ENCODE results near the gene BAHD1. TPM values are rescaled to one million over a fixed set of nuclear protein-coding genes. Genes with fewer than 3 reads are reported as not detected.
A peak's percentile ranks its signal among the peaks of the same experiment; 100 is the strongest.

BAHD1 gene
- total RNA-seq, 1 donor from 2014 or later, result 29.8 TPM

- peaks cover 24% of the 10 kb centered on the region for H3K4me1 ChIP-seq
- intact Hi-C loops (cut with DNase I), result no loop called here
- no peaks in the 10 kb centered on the region for H3K9me3 ChIP-seq
- peaks cover 30% of the 10 kb centered on the region for H3K27me3 ChIP-seq
- DNase-seq (no peak), ATAC-seq (no peak)
- H3K36me3 ChIP-seq, result no peaks in the 10 kb centered on the region
- H3K4me3 ChIP-seq, result peak overlapping the region; percentile 33
- no peak overlapping the region for H3K27ac ChIP-seq
- no peak for TF ChIP-seq CTCF (IDR thresholded peaks at IDR 0.05)
These were observed 4.4 kb upstream of the BAHD1 start for GRCh38 chr15:40436116-40436891.

DNA sequence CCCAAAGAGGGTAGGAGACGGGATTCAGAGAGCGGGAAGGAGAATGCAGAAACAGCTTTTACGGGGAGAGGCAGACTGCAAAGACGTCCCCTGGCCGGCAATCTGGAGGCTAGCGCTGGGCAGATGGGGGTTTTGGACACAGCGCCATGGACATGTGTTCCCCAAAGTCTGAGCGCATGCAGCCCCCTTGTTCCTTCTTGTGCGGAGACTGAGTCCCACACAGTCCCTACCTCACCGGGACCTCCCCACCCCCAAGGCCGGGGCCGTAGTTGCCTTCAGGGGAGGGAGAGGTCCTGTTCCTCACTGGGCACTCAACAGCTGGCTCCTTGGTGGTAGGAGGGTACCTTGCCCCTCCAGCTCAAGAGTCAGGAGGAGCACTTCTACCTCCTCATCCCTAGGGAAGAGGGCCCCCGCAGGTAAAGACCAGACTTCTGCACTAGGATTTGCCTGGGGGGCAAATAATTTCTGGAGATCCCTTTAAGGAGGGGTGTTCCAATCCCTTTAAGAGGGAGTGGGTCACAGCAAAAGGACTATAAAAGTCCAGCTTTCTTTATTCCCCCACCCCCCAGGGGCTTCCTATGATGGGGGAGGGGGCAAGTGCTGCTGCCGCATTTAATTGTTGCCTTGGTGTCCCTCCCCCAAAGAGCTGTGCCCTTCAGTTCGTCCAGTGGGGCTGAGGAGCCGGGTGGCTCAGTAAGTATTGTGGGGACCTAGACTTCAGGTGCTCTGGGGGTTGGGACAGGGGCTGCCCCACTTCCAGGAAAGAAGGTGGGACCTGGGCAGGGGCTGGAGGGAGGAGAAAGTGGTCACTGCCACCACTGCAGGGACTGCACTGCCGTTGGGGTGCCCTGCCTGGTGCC lies 3.6 kb upstream of the BAHD1 start:
- no peak for DNase-seq
- Histone ChIP-seq H3K9me3 (no peaks in the 10 kb centered on the region), H3K27me3 (peaks cover 30% of the 10 kb centered on the region), H3K4me1 (peaks cover 24% of the 10 kb centered on the region), H3K36me3 (no peaks in the 10 kb centered on the region), H3K27ac (no peak overlapping the region), H3K4me3 (peak overlapping the region; percentile 33)
- intact Hi-C loops (cut with DNase I), result no loop called here
- ATAC-seq, result no peak
- no peak for TF ChIP-seq CTCF (IDR thresholded peaks at IDR 0.05)

DNA sequence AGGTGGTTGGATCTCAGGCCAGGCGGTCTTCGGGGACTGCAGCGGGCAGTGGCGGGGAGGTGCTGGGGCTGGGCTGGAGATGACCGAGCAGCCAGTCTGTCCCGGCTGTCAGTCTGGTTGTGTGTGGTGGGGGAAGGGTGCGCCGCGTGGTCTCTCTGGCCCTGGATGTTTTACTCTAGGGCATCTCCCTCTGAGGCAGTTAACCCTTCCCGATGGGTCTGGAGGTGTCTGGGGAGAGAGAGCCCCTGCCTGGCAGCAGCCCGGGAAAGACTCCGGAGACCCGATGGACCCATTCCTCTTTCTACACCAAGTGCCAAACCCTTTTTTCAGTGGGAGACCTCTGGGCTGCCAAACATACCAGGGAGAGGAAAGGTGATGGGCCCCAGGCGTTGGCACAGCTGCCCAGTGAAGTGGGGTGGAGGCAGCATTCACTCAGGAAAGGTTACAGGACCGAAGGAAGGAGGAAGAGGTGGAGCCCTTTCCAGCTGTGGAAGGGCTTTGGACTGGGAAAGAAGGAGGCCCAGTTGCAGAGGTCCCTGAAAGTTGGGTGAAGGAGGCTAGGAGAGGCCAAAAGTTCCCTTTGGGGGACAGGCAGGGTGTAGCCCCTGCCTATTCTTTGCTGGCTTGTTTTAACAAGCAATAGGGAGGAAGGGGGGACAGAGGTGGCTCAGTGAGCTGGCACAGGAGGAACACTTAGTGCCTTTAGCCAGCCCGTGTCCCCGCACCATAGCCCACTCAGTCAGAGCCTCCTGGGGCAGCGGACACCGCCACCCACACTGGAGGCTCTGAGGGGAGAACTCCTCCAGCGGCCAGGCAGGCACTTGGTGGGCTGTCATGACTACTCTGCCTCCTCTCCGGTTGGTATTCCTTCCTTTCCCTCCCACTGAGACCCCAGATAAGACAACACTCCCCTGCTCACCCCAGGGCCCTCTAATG lies 2.7 kb upstream of the BAHD1 start:
- no peak for DNase-seq
- intact Hi-C loops (cut with DNase I), result no loop called here
- Histone ChIP-seq H3K9me3 (no peaks in the 10 kb centered on the region), H3K27me3 (peaks cover 30% of the 10 kb centered on the region), H3K4me3 (no peak overlapping the region), H3K4me1 (peaks cover 32% of the 10 kb centered on the region), H3K27ac (no peak overlapping the region), H3K36me3 (no peaks in the 10 kb centered on the region)
- no peak for ATAC-seq
- no peak for TF ChIP-seq CTCF (IDR thresholded peaks at IDR 0.05)

- H3K27me3 ChIP-seq, result peaks cover 30% of the 10 kb centered on the region
- H3K27ac ChIP-seq, result no peak overlapping the region
- H3K36me3 ChIP-seq, result no peaks in the 10 kb centered on the region
- DNase-seq (no peak), ATAC-seq (no peak)
- H3K4me1 ChIP-seq, result peaks cover 39% of the 10 kb centered on the region
- TF ChIP-seq CTCF (IDR thresholded peaks at IDR 0.05), result no peak
- H3K4me3 ChIP-seq, result no peak overlapping the region
- intact Hi-C loops (cut with DNase I), result no loop called here
- H3K9me3 ChIP-seq, result no peaks in the 10 kb centered on the region
These were observed 2.0 kb upstream of the BAHD1 start for GRCh38 chr15:40438712-40439111.

DNA sequence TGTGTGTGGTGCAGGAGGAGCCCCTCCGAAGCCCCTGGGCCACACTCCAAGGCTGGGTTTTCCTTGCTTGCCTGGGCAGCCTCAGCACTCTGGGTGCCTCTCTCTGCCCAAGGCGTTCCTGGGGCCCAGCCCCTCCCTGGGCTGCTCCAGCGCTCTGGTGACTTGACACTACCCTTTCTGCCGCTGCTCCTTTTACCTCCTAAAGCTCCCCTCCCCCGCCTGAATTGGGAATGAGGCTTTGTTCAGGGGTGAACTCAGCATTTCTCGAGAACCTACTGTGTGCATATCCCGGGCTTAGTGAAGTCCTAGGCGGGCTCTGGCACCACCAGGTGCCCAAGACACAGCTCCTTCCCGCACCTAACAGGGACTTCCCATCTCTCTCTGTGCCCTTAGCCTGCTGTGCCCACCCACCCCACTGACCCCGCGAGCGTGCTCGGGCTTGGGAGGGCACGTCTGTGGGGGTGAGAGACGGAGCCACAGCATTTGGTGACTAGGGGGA lies 1.2 kb upstream of the BAHD1 start:
- H3K27ac ChIP-seq, result peak overlapping the region; percentile 11
- no peaks in the 10 kb centered on the region for H3K9me3 ChIP-seq
- H3K36me3 ChIP-seq, result no peaks in the 10 kb centered on the region
- H3K4me3 ChIP-seq, result peak overlapping the region; percentile 58
- DNase-seq, result no peak
- H3K4me1 ChIP-seq, result peaks cover 43% of the 10 kb centered on the region
- TF ChIP-seq CTCF (IDR thresholded peaks at IDR 0.05), result no peak
- no peak for ATAC-seq
- peaks cover 30% of the 10 kb centered on the region for H3K27me3 ChIP-seq
- intact Hi-C loops (cut with DNase I), result no loop called here
